ENCODE results near the gene PLCB1.

Gene PLCB1

GRCh38 chr20:8246153-8246552 is 114.1 kb downstream of the PLCB1 start:
- DNase-seq (ENCODE audit: low spot score in 2 of 2) (no peak), ATAC-seq (ENCODE audit: low read depth) (no peak)
- Mint-ChIP-seq H3K36me3 (no peaks in the 10 kb centered on the region), H3K9me3 (no peaks in the 10 kb centered on the region), H3K27ac (no peak overlapping the region), H3K4me3 (no peak overlapping the region), H3K4me1 (peaks cover 7% of the 10 kb centered on the region), H3K27me3 (peaks cover 2% of the 10 kb centered on the region)

DNA sequence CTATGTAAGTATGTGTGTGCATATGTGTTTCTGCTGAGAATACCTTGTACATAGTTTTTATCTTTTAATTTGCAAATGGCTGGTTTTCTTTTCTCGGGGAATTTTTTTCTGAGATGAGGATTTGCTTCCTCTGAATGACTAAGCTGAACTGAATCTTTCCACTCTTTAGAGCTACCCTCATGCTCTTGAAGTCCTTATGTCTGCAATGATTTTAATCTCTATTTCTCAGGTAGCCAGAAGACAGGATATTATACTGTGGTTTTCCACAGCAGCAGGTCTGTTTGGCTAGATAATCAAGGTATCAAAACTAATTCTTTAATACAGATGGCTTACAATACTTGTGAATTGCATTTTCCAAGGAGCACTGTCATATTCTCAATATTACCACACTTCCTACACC is 114.7 kb downstream of the PLCB1 start:
- Mint-ChIP-seq H3K27me3 (peaks cover 4% of the 10 kb centered on the region), H3K36me3 (no peaks in the 10 kb centered on the region), H3K9me3 (no peaks in the 10 kb centered on the region), H3K4me3 (no peak overlapping the region), H3K4me1 (peaks cover 7% of the 10 kb centered on the region), H3K27ac (no peak overlapping the region)
- no peak for DNase-seq (ENCODE audit: low spot score in 2 of 2)
- ATAC-seq (ENCODE audit: low read depth): no peak

DNA sequence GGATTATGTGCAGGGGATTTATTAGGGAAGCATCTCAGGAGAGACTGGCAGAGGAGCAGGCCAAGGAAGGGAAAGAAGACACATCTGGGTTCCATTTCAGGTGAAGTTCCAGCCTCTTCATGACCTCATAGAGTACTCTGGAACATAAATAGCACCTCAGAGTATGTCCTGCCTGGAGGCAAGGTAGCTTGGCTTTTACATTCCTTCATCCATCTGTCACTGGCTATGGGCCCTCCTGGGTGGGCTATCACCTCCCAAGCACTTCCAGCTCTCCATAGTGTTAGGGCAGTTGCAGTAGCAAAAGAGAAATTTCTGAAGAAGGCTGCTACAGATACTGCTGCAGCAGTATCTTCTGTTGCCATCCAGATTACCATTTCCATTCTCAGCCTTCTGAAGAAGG is 116.0 kb downstream of the PLCB1 start:
- DNase-seq (ENCODE audit: low spot score in 2 of 2) (no peak), ATAC-seq (ENCODE audit: low read depth) (no peak)
- no peaks in the 10 kb centered on the region for H3K9me3 Mint-ChIP-seq
- no peak overlapping the region for H3K4me3 Mint-ChIP-seq
- H3K36me3 Mint-ChIP-seq: no peaks in the 10 kb centered on the region
- no peak overlapping the region for H3K27ac Mint-ChIP-seq
- H3K27me3 Mint-ChIP-seq: peaks cover 4% of the 10 kb centered on the region
- H3K4me1 Mint-ChIP-seq: no peaks in the 10 kb centered on the region

DNA sequence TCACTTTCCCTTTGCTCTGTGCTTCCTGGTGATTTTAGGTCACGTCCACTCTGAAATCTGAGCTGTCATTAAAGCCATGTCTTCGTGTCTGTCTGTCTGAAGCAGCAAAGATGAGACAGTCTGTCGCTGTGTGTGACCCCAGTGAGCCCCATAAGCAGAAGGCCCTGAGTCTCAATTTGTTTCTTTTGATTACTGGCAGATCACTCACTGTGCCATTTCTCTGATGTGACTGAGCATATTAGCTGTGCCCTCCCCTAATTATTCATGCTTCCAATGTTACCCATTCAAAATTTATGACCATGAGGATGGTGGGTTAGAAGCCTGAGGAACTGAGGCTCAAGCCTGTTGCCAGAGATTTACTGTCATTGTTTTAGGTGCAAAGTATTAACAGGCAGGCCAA is 117.6 kb downstream of the PLCB1 start:
- Mint-ChIP-seq H3K27ac (no peak overlapping the region), H3K4me1 (no peaks in the 10 kb centered on the region), H3K36me3 (no peaks in the 10 kb centered on the region), H3K27me3 (peaks cover 4% of the 10 kb centered on the region), H3K9me3 (no peaks in the 10 kb centered on the region), H3K4me3 (no peak overlapping the region)
- DNase-seq (ENCODE audit: low spot score in 2 of 2) (no peak), ATAC-seq (ENCODE audit: low read depth) (no peak)

- no peaks in the 10 kb centered on the region for H3K4me1 Mint-ChIP-seq
These were observed 118.6 kb downstream of the PLCB1 start for GRCh38 chr20:8250539-8251200.

DNA sequence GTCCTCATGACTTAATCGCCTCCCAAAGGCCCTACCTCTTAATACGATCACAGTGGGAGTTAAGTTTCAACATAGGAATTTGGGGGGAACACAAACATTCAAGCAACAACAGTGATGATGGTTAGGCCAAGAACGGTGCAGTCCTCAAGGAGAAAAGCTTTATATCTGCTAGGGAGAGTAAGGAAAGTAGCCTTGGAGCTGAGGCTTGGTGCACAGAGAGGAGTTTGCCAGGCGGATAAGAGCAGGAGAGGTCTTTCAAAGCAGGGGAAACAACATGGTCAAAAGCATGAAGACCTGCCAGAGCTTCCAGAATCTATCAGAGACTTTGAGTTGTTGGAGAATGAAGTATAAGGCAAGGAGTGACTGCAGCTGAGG is 119.1 kb downstream of the PLCB1 start:
- no peak for ATAC-seq (ENCODE audit: low read depth)
- H3K27ac Mint-ChIP-seq: no peak overlapping the region
- no peak overlapping the region for H3K4me3 Mint-ChIP-seq
- H3K9me3 Mint-ChIP-seq: no peaks in the 10 kb centered on the region
- H3K4me1 Mint-ChIP-seq: no peaks in the 10 kb centered on the region
- H3K36me3 Mint-ChIP-seq: no peaks in the 10 kb centered on the region
- H3K27me3 Mint-ChIP-seq: peaks cover 4% of the 10 kb centered on the region
- DNase-seq (ENCODE audit: low spot score in 2 of 2): no peak

More at GRCh38 chr20:8250539-8251200, 118.6 kb downstream of the PLCB1 start:
- DNase-seq (ENCODE audit: low spot score in 2 of 2): no peak
- H3K27ac Mint-ChIP-seq: no peak overlapping the region
- ATAC-seq (ENCODE audit: low read depth): no peak
- peaks cover 4% of the 10 kb centered on the region for H3K27me3 Mint-ChIP-seq
- no peak overlapping the region for H3K4me3 Mint-ChIP-seq
- no peaks in the 10 kb centered on the region for H3K9me3 Mint-ChIP-seq
- H3K36me3 Mint-ChIP-seq: no peaks in the 10 kb centered on the region

- H3K4me3 Mint-ChIP-seq: no peak overlapping the region
- no peak overlapping the region for H3K27ac Mint-ChIP-seq
- no peak for DNase-seq (ENCODE audit: low spot score in 2 of 2)
- ATAC-seq (ENCODE audit: low read depth): no peak
- peaks cover 4% of the 10 kb centered on the region for H3K27me3 Mint-ChIP-seq
- H3K9me3 Mint-ChIP-seq: no peaks in the 10 kb centered on the region
- H3K4me1 Mint-ChIP-seq: no peaks in the 10 kb centered on the region
- no peaks in the 10 kb centered on the region for H3K36me3 Mint-ChIP-seq
These were observed 123.0 kb downstream of the PLCB1 start for GRCh38 chr20:8254911-8255582.

DNA sequence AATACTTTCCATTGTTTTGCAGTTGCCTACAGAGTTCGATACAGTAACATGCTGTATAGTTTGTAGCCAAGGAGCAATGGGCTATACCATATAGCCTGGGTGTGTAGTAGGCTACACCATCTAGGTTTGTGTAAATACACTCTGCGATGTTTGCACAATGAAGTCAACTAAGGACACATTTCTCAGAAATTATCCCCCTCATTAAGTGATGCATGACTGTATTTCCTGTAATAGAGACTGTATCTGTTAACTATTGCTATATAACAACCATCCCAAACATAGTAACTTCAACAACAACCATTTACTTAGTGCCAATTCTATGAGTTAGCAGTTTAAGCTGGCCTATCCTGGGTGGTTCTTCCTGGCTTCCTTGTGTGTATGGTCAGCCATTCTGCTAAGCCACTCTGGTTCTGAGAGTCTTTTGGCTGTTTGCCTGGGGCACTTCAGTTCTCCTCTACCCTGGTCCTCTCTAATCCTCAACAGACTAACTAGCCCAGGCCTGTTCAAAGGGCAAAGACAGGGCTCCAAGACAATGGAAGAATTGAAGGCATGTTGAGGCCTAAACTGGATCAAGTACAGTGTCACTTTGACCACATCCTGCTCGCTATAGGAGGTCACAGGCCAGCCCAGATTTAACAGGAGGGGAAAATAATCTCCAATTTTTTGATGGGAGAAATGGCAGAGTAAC is 124.0 kb downstream of the PLCB1 start:
- Mint-ChIP-seq H3K27me3 (peaks cover 3% of the 10 kb centered on the region), H3K4me3 (no peak overlapping the region), H3K9me3 (no peaks in the 10 kb centered on the region), H3K27ac (no peak overlapping the region), H3K4me1 (no peaks in the 10 kb centered on the region), H3K36me3 (no peaks in the 10 kb centered on the region)
- ATAC-seq (ENCODE audit: low read depth) (no peak), DNase-seq (ENCODE audit: low spot score in 2 of 2) (no peak)

- H3K4me3 Mint-ChIP-seq: no peak overlapping the region
- DNase-seq (ENCODE audit: low spot score in 2 of 2) (no peak), ATAC-seq (ENCODE audit: low read depth) (no peak)
- no peaks in the 10 kb centered on the region for H3K4me1 Mint-ChIP-seq
- no peaks in the 10 kb centered on the region for H3K9me3 Mint-ChIP-seq
- H3K36me3 Mint-ChIP-seq: no peaks in the 10 kb centered on the region
- H3K27me3 Mint-ChIP-seq: no peaks in the 10 kb centered on the region
- H3K27ac Mint-ChIP-seq: no peak overlapping the region
These were observed 128.8 kb downstream of the PLCB1 start for GRCh38 chr20:8260837-8261251.

DNA sequence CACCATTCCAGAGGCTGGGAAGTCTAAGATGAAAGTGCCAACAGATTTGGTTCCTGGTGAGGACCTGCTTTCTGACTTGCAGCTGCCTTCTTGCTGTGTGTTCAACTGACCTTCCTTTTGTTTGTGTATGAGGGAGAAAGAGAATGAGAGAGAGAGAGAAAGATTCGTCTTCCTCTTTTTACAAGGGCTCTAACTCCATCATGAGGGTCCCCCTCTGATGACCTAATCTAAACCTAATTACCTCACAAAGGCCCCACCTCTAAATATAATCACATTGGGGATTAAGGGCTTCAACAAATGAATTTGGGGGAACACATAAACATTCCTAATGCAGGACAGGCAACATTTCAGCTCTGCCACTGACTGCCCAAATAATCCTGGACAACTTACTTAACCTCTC is 130.7 kb downstream of the PLCB1 start:
- Mint-ChIP-seq H3K27me3 (no peaks in the 10 kb centered on the region), H3K27ac (no peak overlapping the region), H3K4me1 (no peaks in the 10 kb centered on the region)

GRCh38 chr20:8265588-8265987 is 133.5 kb downstream of the PLCB1 start:
- Mint-ChIP-seq H3K36me3 (no peaks in the 10 kb centered on the region), H3K4me3 (no peak overlapping the region), H3K4me1 (no peaks in the 10 kb centered on the region), H3K27me3 (no peaks in the 10 kb centered on the region), H3K9me3 (no peaks in the 10 kb centered on the region), H3K27ac (no peak overlapping the region)
- ATAC-seq (ENCODE audit: low read depth) (no peak), DNase-seq (ENCODE audit: low spot score in 2 of 2) (no peak)

More for the DNA sequence above, 130.7 kb downstream of the PLCB1 start:
- no peaks in the 10 kb centered on the region for H3K9me3 Mint-ChIP-seq
- no peak overlapping the region for H3K4me3 Mint-ChIP-seq
- ATAC-seq (ENCODE audit: low read depth) (no peak), DNase-seq (ENCODE audit: low spot score in 2 of 2) (no peak)
- no peaks in the 10 kb centered on the region for H3K36me3 Mint-ChIP-seq

DNA sequence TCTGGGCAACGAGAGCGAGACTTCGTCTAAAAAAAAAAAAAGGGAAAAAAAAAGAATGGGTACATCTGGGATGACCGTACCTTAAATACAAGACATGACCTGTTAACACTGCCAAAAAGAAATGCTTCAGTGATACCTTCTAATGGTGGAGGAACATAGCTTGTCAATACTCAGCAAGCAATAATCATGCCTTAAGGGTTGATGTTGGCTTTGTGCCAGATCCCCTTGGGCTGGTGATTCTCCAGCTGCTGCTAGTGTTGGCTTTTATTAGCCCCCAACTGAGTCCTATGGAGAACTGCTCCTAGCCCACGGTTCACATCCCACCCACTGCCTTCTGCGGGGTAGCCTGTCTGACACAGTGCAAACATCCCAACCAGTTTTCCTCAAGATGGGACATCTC is 134.9 kb downstream of the PLCB1 start:
- H3K4me1 Mint-ChIP-seq: no peaks in the 10 kb centered on the region
- no peak for DNase-seq (ENCODE audit: low spot score in 2 of 2)
- no peak overlapping the region for H3K27ac Mint-ChIP-seq
- H3K27me3 Mint-ChIP-seq: no peaks in the 10 kb centered on the region
- H3K4me3 Mint-ChIP-seq: no peak overlapping the region
- no peak for ATAC-seq (ENCODE audit: low read depth)
- no peaks in the 10 kb centered on the region for H3K9me3 Mint-ChIP-seq
- H3K36me3 Mint-ChIP-seq: no peaks in the 10 kb centered on the region

DNA sequence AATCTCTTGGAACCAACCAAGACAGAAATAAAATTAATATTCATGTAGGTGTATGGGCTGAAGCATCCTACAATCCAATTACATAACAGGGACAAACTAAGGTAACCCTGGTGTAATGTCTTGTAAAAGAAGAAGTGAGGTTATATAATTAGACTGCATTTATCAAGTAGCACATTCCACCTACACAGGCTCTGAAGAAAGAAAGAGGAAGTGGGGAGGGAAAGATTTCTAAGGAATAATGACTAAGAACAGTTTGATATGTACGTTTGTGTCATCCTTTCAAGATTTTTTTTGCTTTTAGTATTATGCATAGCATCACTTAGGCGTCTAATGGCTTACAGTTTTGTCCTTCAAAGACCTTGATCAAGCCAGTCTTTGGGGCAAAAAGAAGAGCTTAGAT is 139.7 kb downstream of the PLCB1 start:
- ATAC-seq (ENCODE audit: low read depth) (no peak), DNase-seq (ENCODE audit: low spot score in 2 of 2) (no peak)
- H3K9me3 Mint-ChIP-seq: no peaks in the 10 kb centered on the region

DNA sequence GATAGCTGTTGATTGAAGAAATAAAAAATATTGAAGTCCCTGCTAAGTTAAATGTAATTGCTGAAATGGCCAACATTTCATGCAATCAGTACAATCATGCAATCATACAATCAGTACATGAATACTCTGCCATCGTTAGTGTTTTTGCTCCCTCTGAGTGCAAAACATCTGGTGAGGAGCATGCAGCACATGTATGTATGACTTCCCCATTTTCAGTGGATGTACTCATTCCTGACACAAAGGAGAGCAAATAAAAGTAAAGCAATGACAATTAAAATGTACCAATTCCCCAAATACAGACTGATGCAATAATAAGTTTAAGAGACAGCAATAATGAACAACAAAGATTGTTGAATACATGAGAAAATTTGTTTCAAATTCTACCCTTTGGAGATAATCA is 140.7 kb downstream of the PLCB1 start:
- Mint-ChIP-seq H3K4me3 (no peak overlapping the region), H3K4me1 (no peaks in the 10 kb centered on the region), H3K36me3 (no peaks in the 10 kb centered on the region), H3K9me3 (no peaks in the 10 kb centered on the region), H3K27me3 (no peaks in the 10 kb centered on the region), H3K27ac (no peak overlapping the region)
- DNase-seq (ENCODE audit: low spot score in 2 of 2): no peak
- ATAC-seq (ENCODE audit: low read depth): no peak

More for the DNA sequence above, 139.7 kb downstream of the PLCB1 start:
- Mint-ChIP-seq H3K4me1 (no peaks in the 10 kb centered on the region), H3K27ac (no peak overlapping the region), H3K36me3 (no peaks in the 10 kb centered on the region), H3K27me3 (no peaks in the 10 kb centered on the region), H3K4me3 (no peak overlapping the region)
